HG03571 (cell line): ENCODE data around the gene GALR3.

Source experiments
- ATAC-seq: cut with Tn5 transposase; IDR thresholded peaks from one replicate; pipeline ENCODE4 v1.9.1; 2021; ENCODE audit not compliant: unreplicated experiment

The GALR3 gene

DNA sequence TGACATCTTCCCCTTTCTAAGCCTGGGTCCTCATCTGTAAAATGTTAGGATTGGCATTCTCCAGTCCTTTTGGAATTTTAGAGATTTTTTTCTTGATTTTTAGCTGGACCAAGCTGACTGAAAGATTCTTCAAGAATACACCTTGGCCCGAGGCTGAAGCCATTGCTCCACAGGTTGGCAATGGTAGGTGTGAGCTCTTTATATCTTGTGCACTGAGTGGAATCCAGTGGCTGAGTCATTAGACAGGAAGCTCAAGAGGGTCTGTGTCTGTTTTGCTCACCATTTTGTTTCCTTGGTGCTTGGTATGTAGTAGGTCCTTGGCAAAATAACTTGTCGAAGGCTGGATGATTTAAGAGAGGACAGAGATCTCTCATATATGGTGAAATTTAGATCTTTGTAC is 32.3 kb downstream of the GALR3 start:
- no peak for ATAC-seq

DNA sequence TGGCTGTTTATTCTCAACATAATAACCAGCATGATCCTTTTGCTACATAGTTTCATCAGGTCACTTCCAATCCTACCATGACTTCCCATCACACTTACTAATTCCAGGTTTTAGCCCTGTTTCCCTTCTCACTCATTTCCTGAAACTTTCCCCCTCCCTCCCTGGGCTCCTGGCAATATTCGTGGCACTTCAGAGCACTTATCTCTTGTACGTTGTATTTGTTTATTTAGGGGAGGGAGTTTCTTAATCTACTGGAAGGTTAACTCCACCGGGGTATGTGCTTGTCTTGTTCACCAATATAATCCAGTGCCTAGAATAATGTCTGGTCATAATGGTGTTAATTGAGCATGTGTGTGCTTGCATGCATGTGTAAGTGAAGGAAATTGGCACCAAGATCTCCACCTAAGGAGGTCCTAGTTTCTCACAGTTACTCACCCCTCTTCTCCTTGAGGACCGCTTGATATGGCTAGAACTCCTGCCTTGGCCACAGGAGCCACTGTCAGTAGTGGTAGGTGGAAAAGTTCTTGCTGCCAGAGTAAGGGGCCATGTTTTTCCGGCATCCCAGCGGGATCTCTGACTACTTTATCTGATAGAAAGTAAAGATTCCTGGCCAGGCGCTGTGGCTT is 37.7 kb downstream of the GALR3 start:
- ATAC-seq: no peak

DNA sequence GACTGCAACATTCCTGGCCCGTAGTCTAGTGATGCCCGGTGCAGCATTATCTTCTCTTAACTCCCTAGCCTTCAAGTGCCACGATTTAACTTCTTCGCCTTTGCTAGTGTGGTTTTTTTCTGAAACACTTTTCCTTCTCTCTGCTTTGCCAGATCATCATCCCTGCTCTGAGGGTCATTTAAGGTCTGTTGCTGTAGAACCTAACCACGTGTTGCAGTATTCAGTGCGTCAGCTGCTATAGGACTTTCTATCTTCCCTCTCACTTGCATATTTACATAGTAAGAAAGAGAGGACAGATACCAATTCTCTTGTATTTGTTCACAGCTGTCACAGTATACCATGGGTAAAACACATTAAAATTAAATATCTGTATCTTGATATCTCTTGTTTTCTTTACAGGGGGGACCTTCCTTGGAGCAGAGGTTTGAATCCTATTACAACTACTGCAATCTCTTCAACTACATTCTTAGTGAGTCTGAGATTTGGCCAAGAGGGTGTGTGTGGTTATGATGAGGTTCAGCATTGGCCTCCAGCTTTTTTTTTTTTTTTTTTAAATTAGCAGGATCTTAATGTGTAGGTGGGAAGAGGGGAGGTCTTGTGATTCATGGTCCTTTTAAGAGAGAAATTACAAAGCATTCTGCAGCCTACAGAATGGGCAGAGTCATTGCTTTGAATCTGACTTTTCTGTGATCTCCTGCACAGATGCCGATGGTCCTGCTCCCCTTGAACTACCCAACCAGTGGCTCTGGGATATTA is 39.6 kb downstream of the GALR3 start:
- no peak for ATAC-seq

DNA sequence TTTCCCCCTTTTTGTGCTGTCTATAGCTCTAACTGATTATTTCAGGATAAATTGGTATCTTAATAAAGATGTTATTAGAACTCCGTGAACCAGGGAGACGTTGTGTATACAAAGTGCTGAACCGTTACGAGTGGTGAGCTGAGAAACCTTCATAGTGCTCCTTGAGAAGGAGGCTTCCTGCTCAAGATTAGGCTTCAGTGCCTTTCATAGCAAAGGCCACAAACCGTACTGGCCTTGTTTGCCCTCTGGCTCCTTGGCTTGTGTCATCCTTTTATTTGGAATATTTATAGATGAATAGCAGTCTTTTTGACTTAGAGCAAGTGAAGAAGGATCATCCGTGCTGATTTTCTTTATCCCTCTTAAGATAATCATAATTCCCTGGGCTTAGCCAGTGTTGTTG is 42.3 kb downstream of the GALR3 start:
- no peak for ATAC-seq

DNA sequence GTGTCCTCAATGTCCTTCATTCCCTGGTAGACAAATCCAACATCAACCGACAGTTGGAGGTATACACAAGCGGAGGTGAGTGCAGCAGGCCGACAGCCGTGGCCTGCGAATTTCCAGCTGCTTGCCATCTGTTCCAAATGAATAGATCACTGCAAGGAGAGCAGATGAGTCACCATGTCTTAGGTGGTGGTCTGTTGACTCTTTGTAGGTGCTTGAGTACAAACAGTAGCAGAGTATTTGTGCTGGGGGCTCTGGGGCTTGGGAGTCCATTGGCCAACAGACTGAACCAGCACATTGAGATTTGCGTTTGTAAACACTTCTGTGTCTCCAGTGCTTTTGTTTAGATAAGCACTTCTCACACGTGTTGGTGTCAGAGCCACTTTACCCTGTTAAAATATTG is 47.1 kb downstream of the GALR3 start:
- no peak for ATAC-seq
